Endothelial cell of umbilical vein (primary cell): ENCODE data around the gene NMNAT1. TPM values are rescaled to one million over a fixed set of nuclear protein-coding genes. Genes with fewer than 3 reads are reported as not detected.

Experiments
- BruUV-seq: library from RNA; stranded (reverse); fragments of 400-500 nt; replicated peaks from 2 replicates; lab custom pipeline; 2021; lab: Mats Ljungman, UMichigan
- CTCF ChIA-PET: fragments of 300-600, 350-600 bp; sonication (Branson Sonifier 250); formaldehyde crosslinking; loops from one replicate; lab custom pipeline; 2021; ENCODE audit warnings: antibody characterized with exemption, inconsistent platforms; lab: Charles Lee
- POLR2A ChIA-PET: fragments of 300-600, 350-600 bp; sonication (Branson Sonifier 250); formaldehyde crosslinking; loops from one replicate; lab custom pipeline; 2021; ENCODE audit warnings: antibody characterized with exemption, inconsistent platforms; lab: Charles Lee
- DNase-seq: peaks from one replicate; pipeline ENCODE4 v3.0.0-alpha.2; 2011; ENCODE audit warnings: low read depth, low spot score
- FAIRE-seq: peaks from 2 replicates; lab custom pipeline; 2011; peaks lifted over from hg19 to GRCh38; lab: Jason Lieb, UNC
- H2AFZ ChIP-seq: 2 replicates; pipeline ENCODE4 v1.6.0; 2012; ENCODE audit warnings: low read depth, low read length, control low read depth, inconsistent platforms
- H3K27ac ChIP-seq: 2 replicates; pipeline ENCODE4 v1.5.1; 2011; ENCODE audit warnings: low read depth, mild to moderate bottlenecking, control low read depth, low read length, moderate library complexity; ENCODE audit not compliant: insufficient read depth
- H3K27me3 ChIP-seq, 2 experiments: 2 replicates each; pipeline versions ENCODE4 v1.6.0 to v1.6.1; 2011; ENCODE audit warnings: low read length in 2 of 2, mixed read lengths in 1 of 2; ENCODE audit not compliant: control insufficient read depth in 2 of 2, insufficient read depth in 2 of 2
- H3K36me3 ChIP-seq, 2 experiments: 2 replicates in 1 of 2; 3 replicates in 1 of 2; pipeline ENCODE4 v1.5.1; 2011; ENCODE audit warnings: low read length in 2 of 2, mild to moderate bottlenecking in 1 of 2, moderate library complexity in 1 of 2; ENCODE audit not compliant: control insufficient read depth in 2 of 2, insufficient read depth in 2 of 2; ENCODE audit errors: extremely low read depth in 1 of 2
- H3K4me1 ChIP-seq: 3 replicates; pipeline ENCODE4 v1.5.1; 2011; ENCODE audit warnings: mild to moderate bottlenecking, low read length; ENCODE audit not compliant: control insufficient read depth, insufficient read depth; ENCODE audit errors: extremely low read depth
- H3K4me2 ChIP-seq: 2 replicates; pipeline ENCODE4 v1.6.1; 2011; ENCODE audit warnings: low read length, control low read depth, mixed read lengths; ENCODE audit not compliant: insufficient read depth
- H3K4me3 ChIP-seq, 3 experiments: fragments of 200-600 bp in 1 of 3; sonication (generic), shearing (Covaris generic) in 1 of 3; replicated peaks in 1 of 3; 2 replicates each; pipeline ENCODE4 v1.5.1; 2011 to 2016; ENCODE audit warnings: control low read depth in 3 of 3, low read length in 3 of 3, mild to moderate bottlenecking in 2 of 3, inconsistent platforms in 1 of 3, low read depth in 1 of 3, moderate library complexity in 1 of 3; ENCODE audit not compliant: insufficient read depth in 1 of 3
- H3K79me2 ChIP-seq: 2 replicates; pipeline ENCODE4 v1.6.0; 2012; ENCODE audit warnings: low read length, inconsistent platforms; ENCODE audit not compliant: control insufficient read depth, insufficient read depth
- H3K9ac ChIP-seq: replicated peaks from 2 replicates; pipeline ENCODE3; 2011; ENCODE audit warnings: low read length, control low read depth; ENCODE audit not compliant: insufficient read depth; ENCODE audit errors: extremely low read depth
- H3K9me1 ChIP-seq: replicated peaks from 3 replicates; pipeline ENCODE4 v1.6.0; 2011; ENCODE audit warnings: mild to moderate bottlenecking, low read length; ENCODE audit not compliant: control insufficient read depth, insufficient read depth; ENCODE audit errors: extremely low read depth
- H3K9me3 ChIP-seq: replicated peaks from 2 replicates; pipeline ENCODE4 v1.5.1; 2012; ENCODE audit warnings: low read length, inconsistent platforms; ENCODE audit not compliant: control insufficient read depth, insufficient read depth
- H4K20me1 ChIP-seq: replicated peaks from 2 replicates; pipeline ENCODE3; 2011; ENCODE audit warnings: mild to moderate bottlenecking, low read length; ENCODE audit not compliant: control insufficient read depth, insufficient read depth; ENCODE audit errors: extremely low read depth
- CTCF ChIP-seq, 2 donors: IDR thresholded peaks; 1 replicate in 1 of 2; 2 replicates in 1 of 2; pipeline ENCODE4 v1.5.1; 2011; ENCODE audit warnings: low read length in 2 of 2, mild to moderate bottlenecking in 2 of 2, moderate library complexity in 2 of 2, control low read depth in 1 of 2, inconsistent platforms in 1 of 2, low read depth in 1 of 2; ENCODE audit not compliant: insufficient read depth in 1 of 2; ENCODE audit errors: extremely low read depth in 1 of 2
- EZH2 ChIP-seq: IDR thresholded peaks from 2 replicates; pipeline ENCODE4 v1.6.1; 2012; ENCODE audit warnings: borderline replicate concordance, low read depth, mild to moderate bottlenecking, moderate library complexity, low read length, inconsistent platforms; ENCODE audit not compliant: severe bottlenecking
- FOS ChIP-seq: IDR thresholded peaks from 2 replicates; pipeline ENCODE4 v1.6.1; 2011; ENCODE audit warnings: mild to moderate bottlenecking, low read length, moderate library complexity, borderline replicate concordance; ENCODE audit not compliant: insufficient read depth
- GATA2 ChIP-seq: IDR thresholded peaks from 2 replicates; pipeline ENCODE4 v1.7.0; 2011; ENCODE audit warnings: low read depth, mild to moderate bottlenecking, moderate library complexity, mixed read lengths, low read length; ENCODE audit not compliant: insufficient read length, insufficient read depth
- JUN ChIP-seq: IDR thresholded peaks from 2 replicates; pipeline ENCODE4 v1.6.1; 2011; ENCODE audit warnings: borderline replicate concordance, low read depth; ENCODE audit not compliant: insufficient read length, insufficient read depth
- MAX ChIP-seq: IDR thresholded peaks from 2 replicates; pipeline ENCODE4 v1.6.1; 2011; ENCODE audit not compliant: insufficient read depth, insufficient read length
- MYC ChIP-seq: IDR thresholded peaks from one replicate; pipeline ENCODE4 v1.6.1; 2011; ENCODE audit warnings: mild to moderate bottlenecking, low read depth, low read length
- POLR2A ChIP-seq: IDR thresholded peaks from 2 replicates; pipeline ENCODE4 v1.6.1; 2012; ENCODE audit warnings: low read depth, mild to moderate bottlenecking, control low read depth, low read length
- POLR2AphosphoS5 ChIP-seq: IDR thresholded peaks from 2 replicates; pipeline ENCODE4 v1.6.1; 2012; ENCODE audit warnings: low read depth, mild to moderate bottlenecking, control low read depth, low read length, moderate library complexity; ENCODE audit not compliant: insufficient read depth
- dilution Hi-C: fragments of 300-500 bp; cut with MboI; formaldehyde crosslinking; loops from one replicate; pipeline ENCODE4 v1.15.0; 2019; ENCODE audit warnings: low sequenced_read_pairs; ENCODE audit not compliant: extremely low pct_ligation_motif_present
- intact Hi-C: fragments of 100-400 bp; cut with micrococcal nuclease; formaldehyde crosslinking; loops from one replicate; pipeline ENCODE4 v1.10.0; 2022
- polyA plus RNA-seq, 4 experiments: library from polyadenylated mRNA; depleted of rRNA in 3 of 4; stranded (reverse) in 3 of 4; unstranded in 1 of 4; fragments of >200 nt; gene quantifications; 2 replicates each; pipeline versions ENCODE4 v1.2.1 to v1.2.3, GENCODE V29; 2011 to 2012; ENCODE audit warnings: missing spikeins in 1 of 4
- total RNA-seq: library from RNA; stranded (reverse); gene quantifications from 2 replicates; pipeline ENCODE4 v1.2.3, GENCODE V29; 2021

NMNAT1 gene
- total and polyA plus RNA-seq, 2 donors (not counting 3 experiments of a cell fraction or from before 2014, with no cell fraction given) = 4.8 to 9.8 TPM

GRCh38 chr1:10025354-10025753 is 82.1 kb downstream of the NMNAT1 start:
- intact Hi-C loops (no loop called here), dilution Hi-C loops (no loop called here)
- no TSS peak for BruUV-seq
- DNase-seq (no peak), FAIRE-seq (no peak)
- H3K27ac ChIP-seq = no peak overlapping the region
- TF ChIP-seq CTCF (IDR thresholded peaks at IDR 0.05; ENCODE audit: extremely low read depth in 1 of 2, insufficient read depth in 1 of 2, low read depth in 1 of 2, low read length in 2 of 2) (no peak), GATA2 (no peak), POLR2A (no peak), MYC (no peak), MAX (no peak)
- no peak overlapping the region for H3K4me2 ChIP-seq
- H3K27me3 ChIP-seq = peaks cover 0 to 3% of the 10 kb centered on the region in 2 experiments
- no peak overlapping the region for H3K9ac ChIP-seq
- ChIA-PET POLR2A (no interaction called here), CTCF (no interaction called here)
- no peak overlapping the region for H2AFZ ChIP-seq
- H3K4me1 ChIP-seq = no peaks in the 10 kb centered on the region
- H3K4me3 ChIP-seq = no peak overlapping the region
- no peaks in the 10 kb centered on the region for H3K9me3 ChIP-seq
- H3K36me3 ChIP-seq = no peaks in the 10 kb centered on the region
- no peaks in the 10 kb centered on the region for H4K20me1 ChIP-seq
- no peaks in the 10 kb centered on the region for H3K79me2 ChIP-seq
- H3K9me1 ChIP-seq = no peaks in the 10 kb centered on the region

DNA sequence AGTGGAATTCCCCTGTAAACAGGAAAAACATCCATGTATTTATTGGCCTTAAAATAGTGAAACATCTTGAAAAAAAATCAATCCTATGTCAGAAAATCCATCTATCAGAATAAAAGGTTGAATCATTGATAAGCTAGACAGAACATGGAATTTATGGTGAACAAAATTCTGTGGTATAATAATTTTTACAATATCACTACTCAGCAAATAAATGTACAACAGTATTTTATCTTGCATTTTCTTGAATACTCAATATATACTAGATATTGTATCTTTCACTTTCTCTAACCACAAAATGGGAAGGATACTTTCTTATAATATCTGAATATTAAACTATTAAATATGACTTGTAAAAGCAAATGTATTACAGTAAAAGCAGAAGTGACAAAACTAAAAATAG is 83.8 kb downstream of the NMNAT1 start:
- Histone ChIP-seq H3K9me3 (no peaks in the 10 kb centered on the region), H3K4me2 (no peak overlapping the region), H4K20me1 (no peaks in the 10 kb centered on the region), H3K9ac (no peak overlapping the region), H3K27ac (no peak overlapping the region), H3K79me2 (no peaks in the 10 kb centered on the region), H3K9me1 (no peaks in the 10 kb centered on the region), H3K4me3 (no peak overlapping the region), H3K4me1 (peaks cover under 1% of the 10 kb centered on the region), H3K27me3 (peaks cover 0 to 3% of the 10 kb centered on the region in 2 experiments), H3K36me3 (no peaks in the 10 kb centered on the region), H2AFZ (no peak overlapping the region)
- intact Hi-C loops = no loop called here
- dilution Hi-C loops = no loop called here
- TF ChIP-seq MYC = no peak
- TF ChIP-seq JUN = no peak
- TF ChIP-seq EZH2 = no peak
- no peak for TF ChIP-seq POLR2AphosphoS5
- no peak for TF ChIP-seq CTCF (IDR thresholded peaks at IDR 0.05; ENCODE audit: extremely low read depth in 1 of 2, insufficient read depth in 1 of 2, low read depth in 1 of 2, low read length in 2 of 2)
- no peak for TF ChIP-seq POLR2A
- TF ChIP-seq MAX = no peak
- no peak for TF ChIP-seq GATA2
- TF ChIP-seq FOS = no peak
- ChIA-PET POLR2A (no interaction called here), CTCF (interaction anchor here (1.1 kb wide), 1 partner anchor 76 kb away, joined by 4 read pairs; no protein-coding TSS in a partner anchor)
- no TSS peak for BruUV-seq
- FAIRE-seq (no peak), DNase-seq (no peak)
